ENCODE results near the gene SLC12A3.

SLC12A3 gene

GRCh38 chr16:56964243-56965148 lies 99.5 kb downstream of the SLC12A3 start:
- peak; percentile 83 for DNase-seq (ENCODE audit: low spot score)

Small RNA genes within 50 kb of the gene (small RNA-seq; reads per million reads assigned to genes)
- gene MIR138-2, result 0.09 to 0.81 reads per million in 2 experiments

Measured in SK-N-DZ (cell line).